Cardiac muscle cell (in vitro differentiated cells and primary cell): ENCODE results near the gene FRMD3. TPM values are rescaled to one million over a fixed set of nuclear protein-coding genes. Genes with fewer than 3 reads are reported as not detected.

Source experiments
- DNase-seq, 2 donors: peaks; one replicate each; pipeline versions ENCODE4 v3.0.0 to v3.0.0-alpha.2; 2010 to 2017; ENCODE audit warnings: low read depth in 1 of 2, low spot score in 1 of 2
- H3K27ac ChIP-seq: fragments of 200-600 bp; sonication (generic); 2 replicates; pipeline ENCODE4 v1.5.1; 2016
- H3K27me3 ChIP-seq: fragments of 200-600 bp; sonication (generic); 2 replicates; pipeline ENCODE4 v1.6.0; 2016; ENCODE audit warnings: control low read depth
- H3K36me3 ChIP-seq: fragments of 200-600 bp; sonication (generic); 2 replicates; pipeline ENCODE4 v1.5.1; 2016; ENCODE audit warnings: control low read depth
- H3K4me1 ChIP-seq: fragments of 200-600 bp; sonication (generic); 2 replicates; pipeline ENCODE4 v1.8.1; 2017; ENCODE audit warnings: low read depth, mild to moderate bottlenecking, mixed run types
- H3K4me3 ChIP-seq: fragments of 200-600 bp; sonication (generic); 2 replicates; pipeline ENCODE4 v1.5.1; 2016; ENCODE audit warnings: mild to moderate bottlenecking
- H3K9me3 ChIP-seq: fragments of 200-600 bp; sonication (generic); 2 replicates; pipeline ENCODE4 v1.5.1; 2017; ENCODE audit warnings: low read depth, mild to moderate bottlenecking, control low read depth
- polyA plus RNA-seq: library from polyadenylated mRNA; unstranded; fragments of >200 nt; fragmentation: Nextera tagmentation; extraction: Ambion mirVana; gene quantifications from 2 replicates; pipeline ENCODE4 v1.2.1, GENCODE V29; 2016
- total RNA-seq: library from RNA; depleted of rRNA; stranded (reverse); fragments of >200 nt; gene quantifications from 2 replicates; pipeline ENCODE4 v1.2.3, GENCODE V29; 2016
- TF ChIP-seq, protein P1 (sequence below): IDR thresholded peaks from 2 replicates; pipeline ENCODE4 v1.5.1; 2012; ENCODE audit warnings: low read depth, mild to moderate bottlenecking, low read length

Gene FRMD3
- total and polyA plus RNA-seq, 2 experiments from 2014 or later = 61.5 to 66.4 TPM

DNA sequence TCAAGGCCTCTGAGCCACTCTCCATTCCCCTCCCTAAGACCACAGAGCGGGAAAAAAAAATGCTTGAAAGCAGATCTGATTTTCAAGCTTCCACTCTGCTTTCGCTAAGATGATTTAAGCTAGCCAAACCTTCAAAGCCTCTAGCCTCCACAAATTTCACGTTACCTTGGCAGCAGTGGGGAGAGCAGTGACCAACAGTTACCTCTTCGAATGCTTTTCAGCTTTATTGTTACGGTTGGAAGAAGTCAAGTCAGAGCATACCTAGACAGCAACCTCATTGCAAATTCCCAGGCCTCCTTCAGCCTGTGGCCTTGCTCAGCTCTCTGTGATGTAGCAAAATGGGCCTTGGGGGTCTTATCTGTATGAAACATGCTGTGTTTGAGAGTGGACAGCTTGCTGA is 89.6 kb downstream of the FRMD3 start:
- Histone ChIP-seq H3K4me3 (no peak overlapping the region), H3K9me3 (no peaks in the 10 kb centered on the region), H3K36me3 (no peaks in the 10 kb centered on the region), H3K27ac (no peak overlapping the region), H3K4me1 (no peaks in the 10 kb centered on the region), H3K27me3 (no peaks in the 10 kb centered on the region)
- TF ChIP-seq, protein P1, sequence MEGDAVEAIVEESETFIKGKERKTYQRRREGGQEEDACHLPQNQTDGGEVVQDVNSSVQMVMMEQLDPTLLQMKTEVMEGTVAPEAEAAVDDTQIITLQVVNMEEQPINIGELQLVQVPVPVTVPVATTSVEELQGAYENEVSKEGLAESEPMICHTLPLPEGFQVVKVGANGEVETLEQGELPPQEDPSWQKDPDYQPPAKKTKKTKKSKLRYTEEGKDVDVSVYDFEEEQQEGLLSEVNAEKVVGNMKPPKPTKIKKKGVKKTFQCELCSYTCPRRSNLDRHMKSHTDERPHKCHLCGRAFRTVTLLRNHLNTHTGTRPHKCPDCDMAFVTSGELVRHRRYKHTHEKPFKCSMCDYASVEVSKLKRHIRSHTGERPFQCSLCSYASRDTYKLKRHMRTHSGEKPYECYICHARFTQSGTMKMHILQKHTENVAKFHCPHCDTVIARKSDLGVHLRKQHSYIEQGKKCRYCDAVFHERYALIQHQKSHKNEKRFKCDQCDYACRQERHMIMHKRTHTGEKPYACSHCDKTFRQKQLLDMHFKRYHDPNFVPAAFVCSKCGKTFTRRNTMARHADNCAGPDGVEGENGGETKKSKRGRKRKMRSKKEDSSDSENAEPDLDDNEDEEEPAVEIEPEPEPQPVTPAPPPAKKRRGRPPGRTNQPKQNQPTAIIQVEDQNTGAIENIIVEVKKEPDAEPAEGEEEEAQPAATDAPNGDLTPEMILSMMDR = no peak
- no peak for DNase-seq

DNA sequence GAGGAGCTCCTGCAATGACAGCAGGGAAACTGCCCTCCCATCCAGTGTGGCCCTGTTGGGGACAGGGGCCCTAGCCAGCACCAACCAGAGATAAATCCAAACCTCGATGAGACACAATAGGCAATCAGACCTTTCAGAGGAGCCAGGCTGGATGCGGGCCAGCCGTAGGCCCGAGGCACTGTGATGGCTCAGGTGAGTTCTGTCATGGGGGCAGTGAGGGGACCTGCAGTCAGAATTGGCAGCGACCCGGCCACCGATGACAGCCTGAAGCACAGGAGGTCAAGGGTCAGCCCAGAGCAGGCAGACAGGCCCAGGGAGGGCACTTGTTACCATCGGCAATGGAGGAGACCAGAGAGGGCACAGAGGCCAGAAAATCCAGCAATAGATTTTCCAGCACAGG is 90.8 kb downstream of the FRMD3 start:
- TF ChIP-seq, protein P1 = no peak
- H3K36me3 ChIP-seq = no peaks in the 10 kb centered on the region

DNA sequence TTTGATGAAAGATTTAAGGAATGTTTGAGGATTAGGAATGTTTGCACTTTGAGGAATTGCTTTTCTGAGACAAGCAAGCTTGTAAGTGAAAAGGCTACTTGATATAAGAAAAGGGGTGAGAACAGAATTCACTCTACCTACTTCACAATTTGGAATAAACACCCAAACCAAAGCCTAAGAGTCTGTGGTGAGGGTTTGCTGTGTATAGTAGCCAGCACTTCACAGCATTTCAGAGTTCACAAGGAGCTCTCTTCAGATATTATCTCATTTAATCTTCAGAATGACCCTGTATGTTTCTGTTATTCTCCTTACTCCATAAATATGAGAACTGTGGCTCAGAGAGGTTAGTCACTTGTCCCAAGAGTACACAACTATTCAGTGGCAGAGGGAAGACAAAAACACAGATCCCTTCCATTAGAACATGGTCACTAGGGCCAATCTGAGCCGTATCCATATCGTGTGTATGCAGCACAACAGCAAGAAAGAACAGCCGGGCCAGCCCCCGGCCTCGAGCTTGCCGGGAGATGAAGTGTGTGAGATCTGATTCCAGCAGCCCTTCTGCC is 92.4 kb downstream of the FRMD3 start:
- TF ChIP-seq, protein P1 = no peak
- no peaks in the 10 kb centered on the region for H3K36me3 ChIP-seq
- no peaks in the 10 kb centered on the region for H3K4me1 ChIP-seq
- no peak for DNase-seq
- H3K27ac ChIP-seq = no peak overlapping the region
- no peaks in the 10 kb centered on the region for H3K27me3 ChIP-seq
- no peak overlapping the region for H3K4me3 ChIP-seq
- no peaks in the 10 kb centered on the region for H3K9me3 ChIP-seq

More for the DNA sequence above, 90.8 kb downstream of the FRMD3 start:
- DNase-seq = no peak
- Histone ChIP-seq H3K4me1 (no peaks in the 10 kb centered on the region), H3K4me3 (no peak overlapping the region), H3K27ac (no peak overlapping the region), H3K9me3 (no peaks in the 10 kb centered on the region), H3K27me3 (no peaks in the 10 kb centered on the region)

DNA sequence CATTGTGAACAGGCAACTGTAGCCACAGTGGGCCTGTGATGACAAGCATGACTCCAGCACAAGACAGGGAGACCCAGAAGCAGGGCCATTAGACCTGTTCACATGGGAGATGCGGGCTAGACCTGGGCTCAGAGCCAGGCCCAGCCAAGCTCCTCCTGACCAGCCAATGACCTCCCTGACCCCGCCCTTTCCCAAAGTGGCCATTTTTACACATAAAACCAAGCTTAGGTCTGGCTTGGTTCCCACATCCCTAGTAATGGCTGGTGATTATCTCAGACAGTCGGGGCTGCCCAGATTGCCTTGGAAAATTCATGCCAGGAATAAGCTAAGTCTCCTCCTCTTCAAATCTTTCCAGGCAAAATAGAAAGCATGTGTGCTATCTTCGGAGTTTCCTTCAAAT is 94.1 kb downstream of the FRMD3 start:
- no peaks in the 10 kb centered on the region for H3K4me1 ChIP-seq
- no peak overlapping the region for H3K27ac ChIP-seq
- peak in 1 of 2 donors; percentile 72 for DNase-seq
- no peaks in the 10 kb centered on the region for H3K36me3 ChIP-seq
- no peak overlapping the region for H3K4me3 ChIP-seq
- no peaks in the 10 kb centered on the region for H3K27me3 ChIP-seq
- TF ChIP-seq, protein P1 = no peak
- no peaks in the 10 kb centered on the region for H3K9me3 ChIP-seq

DNA sequence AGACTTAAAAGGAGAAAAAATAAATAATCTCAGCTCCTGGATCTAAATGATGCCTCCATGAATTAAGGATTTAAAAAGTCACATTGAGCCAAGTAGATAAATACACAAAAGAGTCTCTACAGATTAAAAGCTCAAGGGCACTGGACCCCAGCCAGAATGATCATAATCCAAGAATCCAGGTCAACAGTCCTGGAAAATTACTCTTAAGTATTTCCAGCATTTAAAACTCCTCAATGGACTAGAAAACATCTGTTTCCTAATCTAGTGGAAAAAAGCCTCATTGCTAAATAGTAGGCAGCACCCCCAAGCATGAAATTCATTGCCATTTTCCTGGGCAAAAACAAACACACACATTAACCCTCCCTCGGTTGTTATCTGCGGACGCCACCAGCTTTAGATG is 96.8 kb downstream of the FRMD3 start:
- no peak for DNase-seq
- H3K27me3 ChIP-seq = no peaks in the 10 kb centered on the region
- no peaks in the 10 kb centered on the region for H3K4me1 ChIP-seq
- TF ChIP-seq, protein P1 = no peak
- H3K9me3 ChIP-seq = no peaks in the 10 kb centered on the region
- no peak overlapping the region for H3K27ac ChIP-seq
- H3K36me3 ChIP-seq = no peaks in the 10 kb centered on the region
- H3K4me3 ChIP-seq = no peak overlapping the region

DNA sequence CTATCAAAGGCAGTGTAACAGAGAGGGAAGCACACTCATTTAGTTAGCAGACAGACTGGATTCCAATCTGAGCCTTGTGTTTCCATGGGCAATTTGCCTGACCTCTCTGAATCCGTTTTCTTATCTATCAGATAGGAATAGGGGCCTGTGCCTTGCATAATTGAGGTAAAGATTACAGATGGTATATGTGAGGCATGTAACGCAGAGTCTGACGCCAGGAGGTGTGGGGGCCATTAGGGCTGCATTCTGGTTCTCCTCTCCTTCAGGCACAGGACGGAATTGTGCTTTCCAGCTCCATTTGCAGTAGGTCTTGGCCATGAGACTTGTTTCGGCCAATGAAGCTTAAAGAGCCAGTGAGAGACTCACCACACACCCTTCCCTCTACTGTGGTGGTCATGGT is 97.6 kb downstream of the FRMD3 start:
- TF ChIP-seq, protein P1 = no peak
- H3K4me3 ChIP-seq = no peak overlapping the region
- no peaks in the 10 kb centered on the region for H3K9me3 ChIP-seq
- no peak overlapping the region for H3K27ac ChIP-seq
- no peaks in the 10 kb centered on the region for H3K4me1 ChIP-seq
- peak in 1 of 2 donors; percentile 41 for DNase-seq
- no peaks in the 10 kb centered on the region for H3K36me3 ChIP-seq
- no peaks in the 10 kb centered on the region for H3K27me3 ChIP-seq
